Smooth muscle cell (in vitro differentiated cells): ENCODE measurements around the gene DPP7. TPM values are rescaled to one million over a fixed set of nuclear protein-coding genes. Genes with fewer than 3 reads are reported as not detected.

Source experiments
- DNase-seq: peaks from one replicate; lab custom pipeline; 2025; ENCODE audit not compliant: unreplicated experiment; lab: John Stamatoyannopoulos, UW
- H2AFZ ChIP-seq: fragments of 200-600 bp; sonication (generic); 2 replicates; pipeline ENCODE4 v1.6.0; 2016; ENCODE audit warnings: antibody characterized with exemption, low read depth, mild to moderate bottlenecking
- H3F3A ChIP-seq: fragments of 200-600 bp; sonication (generic); 2 replicates; pipeline ENCODE4 v1.6.0; 2017; ENCODE audit warnings: antibody characterized with exemption, low read depth
- H3K27ac ChIP-seq: fragments of 200-600 bp; sonication (generic); 2 replicates; pipeline ENCODE4 v1.5.1; 2016; ENCODE audit warnings: low read depth, mild to moderate bottlenecking
- H3K27me3 ChIP-seq: fragments of 200-600 bp; sonication (generic); 2 replicates; pipeline ENCODE4 v1.6.1; 2016; ENCODE audit warnings: low read depth, mild to moderate bottlenecking
- H3K36me3 ChIP-seq: fragments of 200-600 bp; sonication (generic); 2 replicates; pipeline ENCODE4 v1.5.1; 2016; ENCODE audit warnings: low read depth
- H3K4me1 ChIP-seq: fragments of 200-600 bp; sonication (generic); 2 replicates; pipeline ENCODE4 v1.5.1; 2016; ENCODE audit warnings: low read depth
- H3K4me2 ChIP-seq: fragments of 200-600 bp; sonication (generic); 2 replicates; pipeline ENCODE4 v1.6.0; 2016; ENCODE audit warnings: mild to moderate bottlenecking
- H3K4me3 ChIP-seq: fragments of 200-600 bp; sonication (generic); 2 replicates; pipeline ENCODE4 v1.5.1; 2016; ENCODE audit warnings: mild to moderate bottlenecking
- H3K79me2 ChIP-seq: fragments of 200-600 bp; sonication (generic); 2 replicates; pipeline ENCODE4 v1.6.0; 2016; ENCODE audit warnings: low read depth, mild to moderate bottlenecking
- H3K9ac ChIP-seq: fragments of 200-600 bp; sonication (generic); 2 replicates; pipeline ENCODE4 v1.6.0; 2016; ENCODE audit warnings: low read depth
- H3K9me3 ChIP-seq: fragments of 200-600 bp; sonication (generic); replicated peaks from 2 replicates; pipeline ENCODE4 v1.5.1; 2016; ENCODE audit warnings: low read depth
- H4K20me1 ChIP-seq: fragments of 200-600 bp; sonication (generic); 2 replicates; pipeline ENCODE4 v1.6.0; 2016; ENCODE audit warnings: low read depth
- CTCF ChIP-seq: fragments of 200-600 bp; sonication (generic); IDR thresholded peaks from 2 replicates; pipeline ENCODE4 v1.5.1; 2017; ENCODE audit warnings: borderline replicate concordance, mild to moderate bottlenecking, antibody characterized with exemption; ENCODE audit not compliant: insufficient read depth, poor library complexity, severe bottlenecking
- WGBS: methylation state at CpG from one replicate; pipeline ENCODE4 v1.1.7; 2016; ENCODE audit warnings: low lambda C conversion rate; 5-methylcytosine and 5-hydroxymethylcytosine counted together
- polyA plus RNA-seq: library from polyadenylated mRNA; unstranded; fragments of >200 nt; fragmentation: Nextera tagmentation; extraction: Ambion mirVana; gene quantifications from 2 replicates; pipeline ENCODE4 v1.2.1, GENCODE V29; 2016
- total RNA-seq: library from RNA; depleted of rRNA; stranded (reverse); fragments of >200 nt; gene quantifications from 2 replicates; pipeline ENCODE4 v1.2.3, GENCODE V29; 2014

The DPP7 gene
- total and polyA plus RNA-seq, 2 experiments from 2014 or later: 51.4 to 170 TPM

DNA sequence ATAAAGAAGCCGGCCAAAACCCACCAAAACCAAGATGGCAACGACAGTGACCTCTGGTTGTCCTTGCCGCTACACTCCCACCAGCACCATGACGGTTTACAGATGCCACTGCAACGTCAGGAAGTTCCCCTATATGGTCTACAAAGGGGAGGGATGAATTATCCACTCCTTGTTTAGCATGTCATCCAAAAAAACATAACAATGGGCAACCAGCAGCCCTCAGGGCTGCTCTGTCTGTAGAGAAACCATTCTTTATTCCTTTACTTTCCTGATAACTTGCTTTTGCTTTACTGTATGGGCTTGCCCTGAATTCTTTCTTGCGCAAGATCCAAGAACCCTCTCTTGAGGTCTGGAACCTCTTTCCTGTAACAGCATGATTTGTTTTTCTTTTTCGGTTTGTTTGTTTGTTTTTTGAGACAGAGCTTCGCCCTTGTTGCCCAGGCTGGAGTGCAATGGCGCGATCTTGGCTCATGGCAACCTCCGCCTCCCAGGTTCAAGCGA lies 39.2 kb downstream of the DPP7 start:
- no peak overlapping the region for H3K4me3 ChIP-seq
- WGBS: 80% methylated on average over 12 of the region's 12 CpGs
- H3K4me1 ChIP-seq: peaks cover 16% of the 10 kb centered on the region
- DNase-seq: no peak
- H3K79me2 ChIP-seq: no peaks in the 10 kb centered on the region
- H3K4me2 ChIP-seq: no peak overlapping the region
- H3K27me3 ChIP-seq: no peaks in the 10 kb centered on the region
- no peaks in the 10 kb centered on the region for H3K36me3 ChIP-seq
- H4K20me1 ChIP-seq: peaks cover 24% of the 10 kb centered on the region
- H3F3A ChIP-seq: peaks cover 3% of the 10 kb centered on the region
- H3K9ac ChIP-seq: no peak overlapping the region
- no peak overlapping the region for H3K27ac ChIP-seq
- H2AFZ ChIP-seq: no peak overlapping the region
- H3K9me3 ChIP-seq: no peaks in the 10 kb centered on the region
- no peak for TF ChIP-seq CTCF

DNA sequence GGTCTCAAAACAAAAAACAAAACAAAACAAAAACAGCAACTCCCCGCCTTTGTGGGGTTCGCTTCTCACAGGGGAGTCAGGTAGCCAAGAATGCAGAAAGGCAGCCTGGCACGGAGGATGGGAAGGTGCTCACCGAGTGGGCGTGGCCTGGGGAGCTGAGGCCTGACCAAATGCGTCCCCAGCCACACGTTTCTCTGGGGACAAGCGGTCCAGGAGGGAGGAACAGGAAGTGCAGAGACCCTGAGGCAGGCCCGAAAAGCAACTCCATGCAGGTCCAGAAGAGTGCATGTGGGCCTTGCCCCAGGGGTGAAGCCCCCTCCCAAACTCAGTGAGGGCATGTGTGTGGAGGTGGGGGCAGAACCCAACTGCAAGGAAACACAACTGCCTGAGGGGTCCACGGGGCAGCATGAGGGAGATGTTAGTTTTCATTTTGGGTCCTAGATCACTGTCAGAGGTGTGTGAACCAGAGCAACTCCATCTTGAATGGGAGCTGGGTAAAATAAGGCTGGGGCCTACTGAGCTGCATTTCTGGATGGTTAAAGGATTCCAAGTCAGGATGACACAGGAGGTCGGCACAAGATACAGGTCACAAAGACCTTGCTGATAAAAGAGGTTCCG lies 39.8 kb downstream of the DPP7 start:
- H3K27ac ChIP-seq: no peak overlapping the region
- H3K9ac ChIP-seq: no peak overlapping the region
- H3F3A ChIP-seq: peaks cover 3% of the 10 kb centered on the region
- no peak overlapping the region for H2AFZ ChIP-seq
- H3K36me3 ChIP-seq: no peaks in the 10 kb centered on the region
- peaks cover 18% of the 10 kb centered on the region for H4K20me1 ChIP-seq
- 87% methylated on average over 11 of the region's 12 CpGs for WGBS
- no peaks in the 10 kb centered on the region for H3K9me3 ChIP-seq
- H3K27me3 ChIP-seq: no peaks in the 10 kb centered on the region
- H3K79me2 ChIP-seq: no peaks in the 10 kb centered on the region
- H3K4me3 ChIP-seq: no peak overlapping the region
- no peak for DNase-seq
- no peak for TF ChIP-seq CTCF
- H3K4me1 ChIP-seq: peaks cover 16% of the 10 kb centered on the region
- H3K4me2 ChIP-seq: no peak overlapping the region

GRCh38 chr9:137073992-137074399 lies 40.5 kb downstream of the DPP7 start:
- no peaks in the 10 kb centered on the region for H3K36me3 ChIP-seq
- no peaks in the 10 kb centered on the region for H3K79me2 ChIP-seq
- H3K9ac ChIP-seq: no peak overlapping the region
- no peak overlapping the region for H2AFZ ChIP-seq
- peaks cover 10% of the 10 kb centered on the region for H4K20me1 ChIP-seq
- no peak overlapping the region for H3K27ac ChIP-seq
- H3K4me2 ChIP-seq: no peak overlapping the region
- peaks cover 16% of the 10 kb centered on the region for H3K4me1 ChIP-seq
- no peak overlapping the region for H3K4me3 ChIP-seq
- WGBS: 95% methylated on average over 8 of the region's 8 CpGs
- no peak for TF ChIP-seq CTCF
- H3K27me3 ChIP-seq: peaks cover 6% of the 10 kb centered on the region
- H3F3A ChIP-seq: peaks cover 3% of the 10 kb centered on the region
- DNase-seq: no peak
- no peaks in the 10 kb centered on the region for H3K9me3 ChIP-seq

- DNase-seq: no peak
- Histone ChIP-seq H3K4me1 (peaks cover 8% of the 10 kb centered on the region), H2AFZ (peak overlapping the region; percentile 51), H3K9ac (no peak overlapping the region), H3F3A (no peaks in the 10 kb centered on the region), H3K4me3 (peak overlapping the region; percentile 51), H3K9me3 (no peaks in the 10 kb centered on the region), H3K27me3 (peaks cover 6% of the 10 kb centered on the region), H3K79me2 (no peaks in the 10 kb centered on the region), H3K36me3 (no peaks in the 10 kb centered on the region), H4K20me1 (no peaks in the 10 kb centered on the region), H3K4me2 (peak overlapping the region; percentile 95), H3K27ac (no peak overlapping the region)
- WGBS: 91% methylated on average over 2 of the region's 2 CpGs
- TF ChIP-seq CTCF: no peak
These were observed 43.3 kb downstream of the DPP7 start for GRCh38 chr9:137071282-137071681.
